ENCODE results near the gene SARDH. TPM values are rescaled to one million over a fixed set of nuclear protein-coding genes. Genes with fewer than 3 reads are reported as not detected.

The SARDH gene
- total and polyA plus RNA-seq, 8 donors = 8.9 to 43.3 (median 20.5) TPM

GRCh38 chr9:133727277-133727875 lies 10.8 kb downstream of the SARDH start:
- intact Hi-C loops (cut with DNase I) = no loop called here
- Histone ChIP-seq H3K4me1 (peaks cover 0 to 4% (median 4%) of the 10 kb centered on the region in 3 donors), H3K27me3 (no peaks in the 10 kb centered on the region), H3K27ac (no peak overlapping the region), H3K36me3 (no peaks in the 10 kb centered on the region), H3K4me3 (no peak overlapping the region), H3K9me3 (no peaks in the 10 kb centered on the region)
- peak in 4 of 6 donors; percentile 5 to 53 (median 28) for DNase-seq
- no peak for ATAC-seq
- 74 to 83% methylated on average over 10 of the region's 10 CpGs for WGBS, 2 donors
- FAIRE-seq = no peak
- TF ChIP-seq, protein P1, sequence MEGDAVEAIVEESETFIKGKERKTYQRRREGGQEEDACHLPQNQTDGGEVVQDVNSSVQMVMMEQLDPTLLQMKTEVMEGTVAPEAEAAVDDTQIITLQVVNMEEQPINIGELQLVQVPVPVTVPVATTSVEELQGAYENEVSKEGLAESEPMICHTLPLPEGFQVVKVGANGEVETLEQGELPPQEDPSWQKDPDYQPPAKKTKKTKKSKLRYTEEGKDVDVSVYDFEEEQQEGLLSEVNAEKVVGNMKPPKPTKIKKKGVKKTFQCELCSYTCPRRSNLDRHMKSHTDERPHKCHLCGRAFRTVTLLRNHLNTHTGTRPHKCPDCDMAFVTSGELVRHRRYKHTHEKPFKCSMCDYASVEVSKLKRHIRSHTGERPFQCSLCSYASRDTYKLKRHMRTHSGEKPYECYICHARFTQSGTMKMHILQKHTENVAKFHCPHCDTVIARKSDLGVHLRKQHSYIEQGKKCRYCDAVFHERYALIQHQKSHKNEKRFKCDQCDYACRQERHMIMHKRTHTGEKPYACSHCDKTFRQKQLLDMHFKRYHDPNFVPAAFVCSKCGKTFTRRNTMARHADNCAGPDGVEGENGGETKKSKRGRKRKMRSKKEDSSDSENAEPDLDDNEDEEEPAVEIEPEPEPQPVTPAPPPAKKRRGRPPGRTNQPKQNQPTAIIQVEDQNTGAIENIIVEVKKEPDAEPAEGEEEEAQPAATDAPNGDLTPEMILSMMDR (IDR thresholded peaks at IDR 0.05) = no peak

DNA sequence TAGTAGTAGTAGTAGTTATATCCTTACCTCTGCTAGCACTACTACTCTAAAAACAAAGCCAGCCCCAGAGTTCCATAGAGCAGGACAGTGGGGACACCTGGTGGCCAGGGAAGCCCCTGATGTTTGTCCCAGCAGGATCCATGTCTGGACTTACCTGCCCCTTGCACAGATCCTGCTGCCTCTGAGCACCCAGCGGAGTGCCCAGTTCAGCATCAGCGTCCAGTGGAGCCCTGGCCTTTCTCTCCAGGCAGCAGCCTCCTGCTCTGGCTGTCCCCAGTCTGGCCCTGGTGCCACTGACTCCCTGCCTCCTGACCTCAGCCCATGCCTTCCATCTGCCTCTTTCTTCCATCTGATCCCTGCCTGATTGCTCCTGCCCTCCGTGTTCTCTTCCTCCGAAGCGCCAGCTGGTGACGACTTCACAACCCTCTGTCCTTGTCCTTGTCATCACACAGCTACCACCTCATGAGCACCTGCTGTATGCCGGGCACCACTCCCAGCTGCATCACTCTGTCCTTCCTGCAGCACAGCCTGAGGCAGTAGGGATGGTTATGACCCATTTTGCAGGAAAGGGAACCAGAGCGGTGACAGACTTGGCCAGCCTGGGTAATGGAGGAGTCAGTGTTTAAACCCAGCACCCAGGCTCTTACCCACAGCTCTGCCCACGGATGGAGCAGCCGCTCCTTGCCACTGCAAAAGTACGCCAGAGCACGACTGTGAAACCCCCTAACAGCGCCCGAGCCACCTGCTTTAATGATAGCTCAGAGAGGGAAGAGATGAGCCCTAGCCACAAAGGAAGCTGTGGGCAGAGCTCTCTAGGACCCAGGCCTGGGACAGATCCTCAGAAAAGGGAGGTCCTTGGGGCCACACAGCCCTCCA lies 11.5 kb downstream of the SARDH start:
- no peak overlapping the region for H3K27ac ChIP-seq
- DNase-seq (peak; percentile 9 to 58 (median 34)), ATAC-seq (peak in 3 of 4 donors; percentile 72 to 86 (median 81)), FAIRE-seq (no peak)
- intact Hi-C loops (cut with DNase I) = no loop called here
- no peaks in the 10 kb centered on the region for H3K9me3 ChIP-seq
- no peaks in the 10 kb centered on the region for H3K27me3 ChIP-seq
- TF ChIP-seq, protein P1 (IDR thresholded peaks at IDR 0.05) = peak in 3 of 4 donors; percentile 9 to 26 (median 17)
- H3K4me1 ChIP-seq = peaks cover 0 to 4% (median 4%) of the 10 kb centered on the region in 3 donors
- no peaks in the 10 kb centered on the region for H3K36me3 ChIP-seq
- no peak overlapping the region for H3K4me3 ChIP-seq
- WGBS, 2 donors = 65 to 83% methylated on average over 14 of the region's 14 CpGs

- WGBS, 2 donors = 76 to 87% methylated on average over 7 of the region's 7 CpGs
- H3K27ac ChIP-seq = no peak overlapping the region
- no peak for FAIRE-seq
- H3K36me3 ChIP-seq = no peaks in the 10 kb centered on the region
- no peaks in the 10 kb centered on the region for H3K4me1 ChIP-seq
- no peak for ATAC-seq
- no peaks in the 10 kb centered on the region for H3K9me3 ChIP-seq
- intact Hi-C loops (cut with DNase I) = no loop called here
- H3K4me3 ChIP-seq = no peak overlapping the region
- TF ChIP-seq, protein P1 (IDR thresholded peaks at IDR 0.05) = no peak
- DNase-seq = peak in 3 of 6 donors; percentile 4 to 8 (median 7)
- H3K27me3 ChIP-seq = no peaks in the 10 kb centered on the region
These were observed 12.3 kb downstream of the SARDH start for GRCh38 chr9:133725886-133726285.

DNA sequence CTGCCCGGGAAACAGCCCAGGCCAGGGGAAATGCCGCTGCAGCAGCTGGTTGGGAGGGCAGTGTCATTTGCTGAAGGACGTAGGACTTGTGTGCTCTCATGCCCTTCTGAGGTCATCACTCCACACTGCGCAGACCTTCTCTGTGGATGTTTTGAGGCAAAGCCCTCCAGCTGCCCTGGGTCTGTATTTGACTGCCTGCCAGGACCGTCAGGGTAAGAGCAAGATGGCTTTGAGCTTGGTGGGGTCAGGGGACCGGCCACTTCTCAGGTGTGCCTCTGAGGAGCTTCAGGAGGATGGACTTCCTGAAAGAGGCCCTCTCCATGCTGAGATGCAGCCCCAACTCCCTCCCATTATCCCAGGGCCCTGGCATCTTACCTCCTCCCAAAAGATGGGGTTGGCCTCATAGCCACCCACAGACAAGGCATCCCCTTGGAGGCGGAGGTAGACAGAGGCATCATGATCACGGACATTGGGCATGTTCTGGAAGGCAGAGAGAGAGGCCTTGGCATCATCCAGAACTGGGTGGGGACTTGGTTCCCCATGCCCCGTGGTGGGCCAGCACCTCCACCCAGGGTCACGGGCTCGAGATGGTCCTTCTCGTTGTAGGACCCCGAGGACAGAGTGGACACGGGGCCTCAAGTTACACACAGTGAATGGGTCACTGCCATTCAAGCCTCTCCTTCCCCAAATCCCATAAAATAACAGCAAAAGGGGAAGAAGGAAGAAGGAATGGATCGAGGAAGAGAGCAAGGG lies 19.4 kb downstream of the SARDH start:
- intact Hi-C loops (cut with DNase I) = no loop called here
- H3K36me3 ChIP-seq = peaks cover 0 to 4% (median 0%) of the 10 kb centered on the region in 3 donors
- DNase-seq (peak in 3 of 6 donors; percentile 21 to 27 (median 27)), FAIRE-seq (no peak), ATAC-seq (no peak)
- no peaks in the 10 kb centered on the region for H3K4me1 ChIP-seq
- H3K27me3 ChIP-seq = no peaks in the 10 kb centered on the region
- TF ChIP-seq, protein P1 (IDR thresholded peaks at IDR 0.05) = no peak
- H3K4me3 ChIP-seq = no peak overlapping the region
- 87 to 90% methylated on average over 15 of the region's 15 CpGs for WGBS, 2 donors
- H3K27ac ChIP-seq = no peak overlapping the region
- no peaks in the 10 kb centered on the region for H3K9me3 ChIP-seq

Data from pancreas (tissue), 10 donors.